Neural cell (in vitro differentiated cells): ENCODE data around the gene ZAR1.

Experiments
- CTCF ChIP-seq: fragments of 450-650 bp; IDR thresholded peaks from 2 replicates; pipeline ENCODE4 v1.5.1; 2014; ENCODE audit warnings: antibody characterized with exemption, mild to moderate bottlenecking, moderate library complexity; ENCODE audit not compliant: poor library complexity, severe bottlenecking
- EP300 ChIP-seq: fragments of 450-650 bp; conservative IDR thresholded peaks from 2 replicates; pipeline ENCODE4 v1.6.1; 2014; ENCODE audit warnings: antibody characterized with exemption, mild to moderate bottlenecking, moderate library complexity; ENCODE audit not compliant: poor library complexity, severe bottlenecking
- EZH2 ChIP-seq: fragments of 200-600, 300-800 bp; shearing (Covaris generic), sonication (generic); IDR thresholded peaks from 2 replicates; pipeline ENCODE4 v1.6.1; 2014; ENCODE audit warnings: antibody characterized with exemption, low read length, borderline replicate concordance, mild to moderate bottlenecking; ENCODE audit not compliant: insufficient read depth, poor library complexity, severe bottlenecking
- RAD21 ChIP-seq: fragments of 450-650 bp; conservative IDR thresholded peaks from 2 replicates; pipeline ENCODE4 v1.6.1; 2014; ENCODE audit warnings: antibody characterized with exemption, mild to moderate bottlenecking, moderate library complexity
- TF ChIP-seq, protein P1 (sequence below): IDR thresholded peaks from 2 replicates; pipeline ENCODE4 v1.6.1; 2012; ENCODE audit warnings: borderline replicate concordance

- no peak for TF ChIP-seq EP300
- TF ChIP-seq EZH2: no peak
- TF ChIP-seq, protein P1, sequence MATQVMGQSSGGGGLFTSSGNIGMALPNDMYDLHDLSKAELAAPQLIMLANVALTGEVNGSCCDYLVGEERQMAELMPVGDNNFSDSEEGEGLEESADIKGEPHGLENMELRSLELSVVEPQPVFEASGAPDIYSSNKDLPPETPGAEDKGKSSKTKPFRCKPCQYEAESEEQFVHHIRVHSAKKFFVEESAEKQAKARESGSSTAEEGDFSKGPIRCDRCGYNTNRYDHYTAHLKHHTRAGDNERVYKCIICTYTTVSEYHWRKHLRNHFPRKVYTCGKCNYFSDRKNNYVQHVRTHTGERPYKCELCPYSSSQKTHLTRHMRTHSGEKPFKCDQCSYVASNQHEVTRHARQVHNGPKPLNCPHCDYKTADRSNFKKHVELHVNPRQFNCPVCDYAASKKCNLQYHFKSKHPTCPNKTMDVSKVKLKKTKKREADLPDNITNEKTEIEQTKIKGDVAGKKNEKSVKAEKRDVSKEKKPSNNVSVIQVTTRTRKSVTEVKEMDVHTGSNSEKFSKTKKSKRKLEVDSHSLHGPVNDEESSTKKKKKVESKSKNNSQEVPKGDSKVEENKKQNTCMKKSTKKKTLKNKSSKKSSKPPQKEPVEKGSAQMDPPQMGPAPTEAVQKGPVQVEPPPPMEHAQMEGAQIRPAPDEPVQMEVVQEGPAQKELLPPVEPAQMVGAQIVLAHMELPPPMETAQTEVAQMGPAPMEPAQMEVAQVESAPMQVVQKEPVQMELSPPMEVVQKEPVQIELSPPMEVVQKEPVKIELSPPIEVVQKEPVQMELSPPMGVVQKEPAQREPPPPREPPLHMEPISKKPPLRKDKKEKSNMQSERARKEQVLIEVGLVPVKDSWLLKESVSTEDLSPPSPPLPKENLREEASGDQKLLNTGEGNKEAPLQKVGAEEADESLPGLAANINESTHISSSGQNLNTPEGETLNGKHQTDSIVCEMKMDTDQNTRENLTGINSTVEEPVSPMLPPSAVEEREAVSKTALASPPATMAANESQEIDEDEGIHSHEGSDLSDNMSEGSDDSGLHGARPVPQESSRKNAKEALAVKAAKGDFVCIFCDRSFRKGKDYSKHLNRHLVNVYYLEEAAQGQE: no peak
- no peak for TF ChIP-seq CTCF
- no peak for TF ChIP-seq RAD21
Observed at GRCh38 chr4:48538358-48538757, 48.3 kb downstream of the ZAR1 start.
